ENCODE results near the gene INIP.

INIP gene

DNA sequence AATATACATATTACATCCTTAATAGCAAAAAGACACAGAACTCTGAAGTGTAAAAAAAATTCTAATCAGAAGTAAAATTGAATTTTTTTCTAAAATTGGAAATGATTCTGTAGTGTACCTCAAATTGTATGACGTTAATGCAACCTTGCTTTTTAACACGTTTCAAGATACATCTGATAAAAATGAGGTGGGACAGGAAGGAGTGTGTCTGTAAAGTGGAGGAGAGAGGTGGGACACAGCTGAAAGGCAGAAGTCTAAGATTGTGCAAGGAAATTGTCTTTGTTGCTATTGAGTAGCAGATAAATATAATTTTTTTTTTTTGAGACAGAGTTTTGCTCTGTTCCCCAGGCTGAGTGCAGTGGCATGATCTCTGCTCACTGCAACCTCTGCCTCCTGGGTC is 17.0 kb upstream of the INIP start:
- TF ChIP-seq GABPA (IDR thresholded peaks at IDR 0.05; ENCODE audit: low read depth) (no peak), SPI1 (IDR thresholded peaks at IDR 0.05; ENCODE audit: borderline replicate concordance, low read depth) (no peak), CTCF (IDR thresholded peaks at IDR 0.05; ENCODE audit: insufficient read depth, low read length) (no peak), POLR2AphosphoS5 (IDR thresholded peaks at IDR 0.05; ENCODE audit: low read depth) (no peak)
- TF ChIP-seq, protein P1, sequence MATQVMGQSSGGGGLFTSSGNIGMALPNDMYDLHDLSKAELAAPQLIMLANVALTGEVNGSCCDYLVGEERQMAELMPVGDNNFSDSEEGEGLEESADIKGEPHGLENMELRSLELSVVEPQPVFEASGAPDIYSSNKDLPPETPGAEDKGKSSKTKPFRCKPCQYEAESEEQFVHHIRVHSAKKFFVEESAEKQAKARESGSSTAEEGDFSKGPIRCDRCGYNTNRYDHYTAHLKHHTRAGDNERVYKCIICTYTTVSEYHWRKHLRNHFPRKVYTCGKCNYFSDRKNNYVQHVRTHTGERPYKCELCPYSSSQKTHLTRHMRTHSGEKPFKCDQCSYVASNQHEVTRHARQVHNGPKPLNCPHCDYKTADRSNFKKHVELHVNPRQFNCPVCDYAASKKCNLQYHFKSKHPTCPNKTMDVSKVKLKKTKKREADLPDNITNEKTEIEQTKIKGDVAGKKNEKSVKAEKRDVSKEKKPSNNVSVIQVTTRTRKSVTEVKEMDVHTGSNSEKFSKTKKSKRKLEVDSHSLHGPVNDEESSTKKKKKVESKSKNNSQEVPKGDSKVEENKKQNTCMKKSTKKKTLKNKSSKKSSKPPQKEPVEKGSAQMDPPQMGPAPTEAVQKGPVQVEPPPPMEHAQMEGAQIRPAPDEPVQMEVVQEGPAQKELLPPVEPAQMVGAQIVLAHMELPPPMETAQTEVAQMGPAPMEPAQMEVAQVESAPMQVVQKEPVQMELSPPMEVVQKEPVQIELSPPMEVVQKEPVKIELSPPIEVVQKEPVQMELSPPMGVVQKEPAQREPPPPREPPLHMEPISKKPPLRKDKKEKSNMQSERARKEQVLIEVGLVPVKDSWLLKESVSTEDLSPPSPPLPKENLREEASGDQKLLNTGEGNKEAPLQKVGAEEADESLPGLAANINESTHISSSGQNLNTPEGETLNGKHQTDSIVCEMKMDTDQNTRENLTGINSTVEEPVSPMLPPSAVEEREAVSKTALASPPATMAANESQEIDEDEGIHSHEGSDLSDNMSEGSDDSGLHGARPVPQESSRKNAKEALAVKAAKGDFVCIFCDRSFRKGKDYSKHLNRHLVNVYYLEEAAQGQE (IDR thresholded peaks at IDR 0.05; ENCODE audit: insufficient replicate concordance, low read depth), result no peak
- DNase-seq (ENCODE audit: low read depth in 1 of 2, low spot score in 1 of 2), result no peak
- no peak overlapping the region for H3K27ac ChIP-seq (replicated peaks)
- no peak overlapping the region for H3K4me3 ChIP-seq (replicated peaks; ENCODE audit: insufficient read depth, low read length)
- H3K27me3 ChIP-seq (ENCODE audit: insufficient read depth, poor library complexity, severe bottlenecking), result no peaks in the 10 kb centered on the region

DNA sequence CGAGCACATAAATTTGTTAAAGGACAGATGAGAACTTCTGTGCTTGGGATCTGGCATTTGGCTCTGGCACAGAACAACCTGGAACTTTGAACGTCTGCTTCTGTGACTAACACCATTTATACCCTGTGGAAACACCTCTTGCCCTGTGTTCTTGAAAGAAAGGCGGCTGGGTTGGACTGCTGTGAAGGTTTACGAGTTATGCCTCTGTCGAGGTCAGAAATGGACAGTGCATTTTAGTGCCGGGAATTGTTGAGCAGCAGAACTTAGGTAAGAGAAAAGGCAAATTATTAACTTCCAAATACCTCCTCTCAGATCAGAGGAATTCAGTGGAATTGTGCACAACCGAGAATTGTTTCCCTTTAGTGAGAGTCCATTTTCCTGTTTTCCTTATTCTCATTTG is 14.1 kb upstream of the INIP start:
- TF ChIP-seq, protein P1 (IDR thresholded peaks at IDR 0.05; ENCODE audit: insufficient replicate concordance, low read depth), result no peak
- TF ChIP-seq SPI1 (IDR thresholded peaks at IDR 0.05; ENCODE audit: borderline replicate concordance, low read depth) (no peak), GABPA (IDR thresholded peaks at IDR 0.05; ENCODE audit: low read depth) (no peak), POLR2AphosphoS5 (IDR thresholded peaks at IDR 0.05; ENCODE audit: low read depth) (no peak), CTCF (IDR thresholded peaks at IDR 0.05; ENCODE audit: insufficient read depth, low read length) (no peak)
- DNase-seq (ENCODE audit: low read depth in 1 of 2, low spot score in 1 of 2), result no peak
- H3K27ac ChIP-seq (replicated peaks), result no peak overlapping the region
- H3K4me3 ChIP-seq (replicated peaks; ENCODE audit: insufficient read depth, low read length), result no peak overlapping the region
- no peaks in the 10 kb centered on the region for H3K27me3 ChIP-seq (ENCODE audit: insufficient read depth, poor library complexity, severe bottlenecking)

- H3K27ac ChIP-seq (replicated peaks), result no peak overlapping the region
- no peak for TF ChIP-seq POLR2AphosphoS5 (IDR thresholded peaks at IDR 0.05; ENCODE audit: low read depth)
- TF ChIP-seq, protein P1 (IDR thresholded peaks at IDR 0.05; ENCODE audit: insufficient replicate concordance, low read depth), result no peak
- no peak for TF ChIP-seq GABPA (IDR thresholded peaks at IDR 0.05; ENCODE audit: low read depth)
- no peak for TF ChIP-seq SPI1 (IDR thresholded peaks at IDR 0.05; ENCODE audit: borderline replicate concordance, low read depth)
- no peak for TF ChIP-seq CTCF (IDR thresholded peaks at IDR 0.05; ENCODE audit: insufficient read depth, low read length)
- no peaks in the 10 kb centered on the region for H3K27me3 ChIP-seq (ENCODE audit: insufficient read depth, poor library complexity, severe bottlenecking)
- no peak overlapping the region for H3K4me3 ChIP-seq (replicated peaks; ENCODE audit: insufficient read depth, low read length)
- no peak for DNase-seq (ENCODE audit: low read depth in 1 of 2, low spot score in 1 of 2)
Measured at GRCh38 chr9:112728401-112728800, 10.5 kb upstream of the INIP start.

Measured in HL-60 (cell line).